Stimulated activated CD4-positive, alpha-beta T cell treated with anti-CD3 and anti-CD28 coated beads, Interleukin-1b, Interleukin-23, amount 100 ng/mL, for 4 hours (primary cell): ENCODE measurements around the gene CHPT1.

Experiments
- DNase-seq, 2 donors: peaks; one replicate each; pipeline ENCODE4 v3.0.0-alpha.2; 2020; ENCODE audit warnings: low read depth in 2 of 2

CHPT1 gene

DNA sequence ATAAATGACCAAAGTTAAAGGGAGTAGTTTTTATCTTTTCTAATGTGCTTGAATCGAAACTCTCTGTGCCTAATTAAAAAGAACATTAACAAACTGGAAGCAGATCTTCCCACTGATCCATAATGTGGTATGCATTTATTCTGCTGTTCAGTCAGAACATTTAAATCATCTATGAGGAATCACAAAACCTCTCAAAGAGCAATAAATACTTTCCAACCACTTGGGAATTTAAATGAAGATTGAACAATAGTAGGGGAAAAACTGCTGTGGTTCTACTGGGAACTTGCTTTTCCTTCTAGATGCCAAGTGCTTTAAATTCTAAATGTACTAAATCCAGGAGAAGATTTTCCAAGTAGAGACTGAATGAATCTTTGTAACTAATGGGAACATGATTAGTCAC is 12.3 kb upstream of the CHPT1 start:
- DNase-seq: no peak

DNA sequence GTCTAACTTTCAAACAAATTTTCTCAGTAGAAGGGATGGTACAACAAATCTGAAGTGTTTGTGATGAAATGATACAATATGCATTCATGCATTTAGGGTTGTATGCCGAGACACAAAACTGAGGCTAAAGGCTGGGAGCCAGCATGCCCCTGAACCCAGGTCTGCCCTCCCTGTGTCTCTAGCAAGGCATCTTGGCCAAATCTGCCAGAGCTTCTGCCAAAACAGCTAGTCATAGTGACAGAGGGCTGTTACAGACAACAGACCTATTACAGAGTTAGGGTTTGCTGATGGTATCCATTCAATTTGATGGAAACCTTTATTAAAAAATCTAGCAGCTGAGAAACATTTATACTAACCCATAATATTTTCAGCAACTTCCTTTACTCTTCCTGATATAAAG is 11.3 kb upstream of the CHPT1 start:
- no peak for DNase-seq

DNA sequence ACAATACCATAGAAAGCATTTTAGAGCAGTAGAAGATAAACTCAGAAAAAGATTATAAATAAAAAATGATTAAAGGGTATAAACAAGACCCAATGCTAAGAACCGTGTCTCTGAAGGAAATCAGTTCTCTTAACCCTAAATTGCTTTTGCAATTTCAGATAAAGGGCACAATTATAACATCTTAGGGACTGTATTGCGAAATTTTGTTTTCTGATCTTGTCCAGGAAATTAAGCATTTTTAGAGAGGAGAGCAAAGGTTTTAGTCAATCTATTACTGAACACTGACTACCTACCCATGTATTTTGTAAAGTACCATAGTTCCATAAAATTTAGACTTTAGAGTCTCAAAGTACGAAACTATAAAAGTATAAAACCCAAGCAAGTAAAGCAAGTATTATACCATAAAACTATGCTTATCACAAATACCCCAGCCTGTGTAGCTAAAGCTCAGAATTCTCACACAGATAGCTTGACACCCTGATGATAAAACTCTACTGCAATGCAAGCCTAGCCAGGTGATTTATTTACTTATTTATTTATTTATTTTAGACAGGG is 6.8 kb upstream of the CHPT1 start:
- no peak for DNase-seq

DNA sequence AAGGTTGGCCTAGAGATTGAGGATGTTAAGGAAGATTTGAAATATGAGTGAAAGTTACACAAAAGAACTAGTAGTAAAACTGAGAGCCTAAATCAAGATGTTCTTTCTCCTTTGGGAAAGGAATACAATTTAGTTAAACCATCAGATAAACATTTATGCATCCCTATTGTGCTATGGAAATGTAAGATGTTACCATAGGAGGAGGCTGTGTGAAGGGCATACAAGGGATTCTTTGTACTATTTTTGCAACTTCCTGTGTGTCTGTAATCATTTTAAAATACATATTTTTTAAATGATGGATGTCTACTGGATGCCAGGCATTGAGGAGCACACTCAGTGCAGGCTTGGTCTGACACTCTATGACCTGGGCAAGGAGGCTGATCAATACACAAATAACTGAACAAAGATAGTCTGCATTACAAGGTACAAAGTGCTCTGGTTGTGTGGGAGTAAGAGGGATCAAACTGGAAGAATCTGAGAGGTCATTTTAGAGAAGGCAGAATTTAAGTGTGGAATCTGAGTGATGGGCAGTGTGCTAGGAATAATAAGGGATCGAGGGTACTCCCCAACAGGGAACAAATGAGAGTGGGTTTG is 5.8 kb upstream of the CHPT1 start:
- no peak for DNase-seq

- DNase-seq: no peak
Measured at GRCh38 chr12:101694297-101694848, 3.1 kb upstream of the CHPT1 start.

DNA sequence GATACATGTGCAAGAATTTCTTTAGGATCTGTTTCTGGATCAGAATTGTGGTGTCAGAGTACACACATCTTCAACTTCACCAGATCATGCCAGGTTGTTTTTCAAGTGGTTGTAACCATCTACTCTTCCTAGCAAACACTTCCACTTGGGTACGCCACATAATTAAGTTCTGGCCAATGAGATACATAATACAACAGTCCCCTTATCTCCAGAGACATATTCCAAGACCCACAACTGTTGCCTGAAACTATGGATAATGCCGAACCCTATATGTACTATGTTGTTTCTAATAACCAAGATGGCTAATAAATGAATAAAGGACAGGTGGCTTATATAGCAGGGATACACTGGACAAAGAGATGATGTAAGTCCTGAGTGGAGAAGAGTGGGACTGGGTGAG is 2.5 kb upstream of the CHPT1 start:
- no peak for DNase-seq

DNA sequence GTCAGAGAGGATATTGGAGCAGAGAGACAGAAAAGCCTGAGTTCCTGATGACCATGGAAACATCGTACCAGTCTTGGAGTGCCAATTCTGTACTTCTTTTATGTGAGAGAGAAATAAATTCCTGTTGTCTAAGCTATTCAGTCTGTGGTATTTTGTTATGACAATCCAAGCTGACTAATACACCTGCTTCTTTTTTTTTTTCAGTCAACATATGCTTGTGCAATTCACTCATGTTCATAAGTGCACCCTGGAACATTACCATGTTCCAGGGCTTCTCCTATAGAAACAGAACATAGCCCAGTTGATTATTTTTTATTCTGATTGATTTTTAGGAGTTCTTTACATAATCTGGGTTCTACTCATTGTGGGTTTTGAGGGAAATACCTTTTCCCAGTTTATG is 1.7 kb upstream of the CHPT1 start:
- DNase-seq: no peak

- DNase-seq: no peak
Measured at GRCh38 chr12:101696251-101697196, 916 bp upstream of the CHPT1 start.

GRCh38 chr12:101697930-101698799 is 725 bp downstream of the CHPT1 start:
- DNase-seq: no peak

- DNase-seq: no peak
Measured at GRCh38 chr12:101698800-101699347, 1.4 kb downstream of the CHPT1 start.

- DNase-seq: no peak
Measured at GRCh38 chr12:101700299-101700820, 2.9 kb downstream of the CHPT1 start.

- DNase-seq: no peak
Measured at GRCh38 chr12:101703487-101703886, 6.0 kb downstream of the CHPT1 start.

GRCh38 chr12:101706403-101706802 is 9.0 kb downstream of the CHPT1 start:
- DNase-seq: no peak

GRCh38 chr12:101707131-101707782 is 9.8 kb downstream of the CHPT1 start:
- no peak for DNase-seq

GRCh38 chr12:101710288-101710687 is 12.8 kb downstream of the CHPT1 start:
- no peak for DNase-seq

DNA sequence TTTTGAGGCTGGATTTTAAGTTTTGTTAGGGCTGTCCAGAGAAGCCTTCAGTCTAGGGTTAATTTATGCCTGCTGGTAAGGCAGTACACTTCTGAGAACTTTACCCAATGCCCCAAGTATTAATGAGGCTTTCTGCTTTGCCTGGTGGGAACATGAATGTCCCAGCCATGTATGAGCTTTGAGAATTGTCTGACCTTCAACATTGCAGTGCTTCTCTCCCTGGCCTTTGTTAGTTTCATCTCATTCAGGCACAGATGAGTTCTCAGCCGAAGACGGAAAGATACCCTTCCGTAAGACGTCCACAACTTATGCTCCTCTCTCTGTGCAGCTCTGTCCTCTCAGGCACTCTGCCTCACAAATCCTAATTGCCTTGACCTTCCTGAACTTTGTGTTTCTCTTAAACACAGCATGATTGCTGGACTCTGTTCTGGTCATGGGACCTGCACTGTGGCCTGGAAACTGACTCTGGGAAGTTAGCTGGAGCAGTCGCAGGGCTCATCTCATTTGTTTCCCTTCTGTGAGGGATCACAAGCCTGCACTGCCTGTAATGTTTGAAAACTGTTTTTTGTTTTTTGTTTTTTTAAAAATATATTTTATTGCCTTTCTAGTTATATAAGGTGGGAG is 15.7 kb downstream of the CHPT1 start:
- no peak for DNase-seq

DNA sequence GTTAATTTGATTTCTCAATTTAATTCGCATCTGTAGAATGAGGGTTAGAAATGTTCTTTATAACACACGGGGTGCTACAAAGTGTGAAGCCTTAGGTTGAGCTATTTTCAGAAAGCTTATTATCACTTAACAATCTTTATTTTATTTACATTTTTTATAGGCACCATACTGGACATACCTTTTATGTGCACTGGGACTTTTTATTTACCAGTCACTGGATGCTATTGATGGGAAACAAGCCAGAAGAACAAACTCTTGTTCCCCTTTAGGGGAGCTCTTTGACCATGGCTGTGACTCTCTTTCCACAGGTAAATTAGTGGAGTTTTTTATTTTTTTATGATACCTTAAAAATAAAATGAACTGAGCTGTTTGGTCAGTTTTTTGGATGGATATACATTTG is 16.5 kb downstream of the CHPT1 start:
- no peak for DNase-seq

DNA sequence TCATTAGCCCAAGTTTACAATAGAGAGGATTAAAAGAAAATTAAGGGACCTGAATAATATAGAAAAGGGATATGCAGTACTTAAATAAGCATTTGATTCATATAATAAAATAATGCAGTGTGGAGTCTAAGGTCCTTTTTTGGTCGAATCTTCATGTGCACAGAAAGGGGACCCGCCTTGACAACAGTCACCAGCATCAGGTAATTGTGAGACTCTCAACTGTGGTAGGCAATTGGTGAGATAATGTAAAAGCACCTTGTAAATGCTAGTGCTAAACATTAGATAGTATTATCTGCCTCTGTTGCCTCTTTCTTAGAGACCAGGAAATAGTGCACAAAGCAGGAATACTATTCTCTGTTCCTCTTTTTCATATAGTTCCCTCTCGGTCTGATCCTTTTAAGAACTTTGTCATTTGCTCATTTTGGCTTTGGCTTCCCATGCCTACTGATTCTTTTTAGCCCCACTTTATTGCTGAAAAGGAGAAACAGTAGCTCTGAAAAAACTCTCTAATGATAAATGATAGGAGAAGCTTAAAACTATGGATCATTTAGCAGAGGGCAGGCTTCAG is 17.5 kb downstream of the CHPT1 start:
- no peak for DNase-seq

GRCh38 chr12:101719566-101719965 is 22.1 kb downstream of the CHPT1 start:
- DNase-seq: no peak

DNA sequence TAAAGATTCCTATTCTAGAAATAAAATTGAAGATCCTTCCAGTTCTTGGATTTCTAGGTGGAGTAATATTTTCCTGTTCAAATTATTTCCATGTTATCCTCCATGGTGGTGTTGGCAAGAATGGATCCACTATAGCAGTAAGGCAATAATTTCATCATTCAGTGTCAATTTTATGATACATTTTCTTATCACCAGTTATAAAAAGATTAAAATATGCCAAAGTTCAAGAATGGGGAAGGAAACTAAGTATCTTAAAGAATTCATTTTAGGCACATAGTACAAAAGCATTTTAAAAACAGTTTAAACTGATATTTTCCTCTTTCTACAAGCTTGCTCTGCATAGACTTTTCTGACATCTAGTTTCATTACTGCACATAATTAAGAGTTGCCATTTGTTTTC is 22.7 kb downstream of the CHPT1 start:
- DNase-seq: no peak
